ENCODE measurements around the gene GAD2. TPM values are rescaled to one million over a fixed set of nuclear protein-coding genes. Genes with fewer than 3 reads are reported as not detected.

GAD2 gene
- total RNA-seq, 3 donors from 2014 or later (not counting 1 experiment from before 2014, with no cell fraction given) = not detected

GRCh38 chr10:26173837-26174236 lies 42.7 kb upstream of the GAD2 start:
- Histone ChIP-seq H3K36me3 (ENCODE audit: control insufficient read depth, insufficient read depth, low read length) (no peaks in the 10 kb centered on the region), H3K4me3 (ENCODE audit: low read length) (no peak overlapping the region), H3K4me1 (ENCODE audit: control insufficient read depth, insufficient read depth, low read length) (no peaks in the 10 kb centered on the region), H3K27me3 (ENCODE audit: control insufficient read depth, insufficient read depth, low read length) (no peaks in the 10 kb centered on the region), H3K9me3 (ENCODE audit: control insufficient read depth, insufficient read depth, low read length) (no peaks in the 10 kb centered on the region), H3K27ac (ENCODE audit: low read length) (no peak overlapping the region)
- no peaks in the 10 kb centered on the region for H3K36me3 Mint-ChIP-seq
- peaks cover 22 to 40% of the 10 kb centered on the region in 2 donors for H3K27me3 Mint-ChIP-seq (ENCODE audit: low read depth in 2 of 2)
- no peaks in the 10 kb centered on the region for H3K9me3 Mint-ChIP-seq
- H3K4me3 Mint-ChIP-seq = no peak overlapping the region
- TF ChIP-seq, protein P1, sequence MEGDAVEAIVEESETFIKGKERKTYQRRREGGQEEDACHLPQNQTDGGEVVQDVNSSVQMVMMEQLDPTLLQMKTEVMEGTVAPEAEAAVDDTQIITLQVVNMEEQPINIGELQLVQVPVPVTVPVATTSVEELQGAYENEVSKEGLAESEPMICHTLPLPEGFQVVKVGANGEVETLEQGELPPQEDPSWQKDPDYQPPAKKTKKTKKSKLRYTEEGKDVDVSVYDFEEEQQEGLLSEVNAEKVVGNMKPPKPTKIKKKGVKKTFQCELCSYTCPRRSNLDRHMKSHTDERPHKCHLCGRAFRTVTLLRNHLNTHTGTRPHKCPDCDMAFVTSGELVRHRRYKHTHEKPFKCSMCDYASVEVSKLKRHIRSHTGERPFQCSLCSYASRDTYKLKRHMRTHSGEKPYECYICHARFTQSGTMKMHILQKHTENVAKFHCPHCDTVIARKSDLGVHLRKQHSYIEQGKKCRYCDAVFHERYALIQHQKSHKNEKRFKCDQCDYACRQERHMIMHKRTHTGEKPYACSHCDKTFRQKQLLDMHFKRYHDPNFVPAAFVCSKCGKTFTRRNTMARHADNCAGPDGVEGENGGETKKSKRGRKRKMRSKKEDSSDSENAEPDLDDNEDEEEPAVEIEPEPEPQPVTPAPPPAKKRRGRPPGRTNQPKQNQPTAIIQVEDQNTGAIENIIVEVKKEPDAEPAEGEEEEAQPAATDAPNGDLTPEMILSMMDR (IDR thresholded peaks at IDR 0.05) = no peak
- intact Hi-C loops (cut with micrococcal nuclease) = no loop called here
- H3K27ac Mint-ChIP-seq = no peak overlapping the region
- 86% methylated on average over 2 of the region's 2 CpGs for WGBS (ENCODE audit: insufficient coverage)
- H3K4me1 Mint-ChIP-seq = no peaks in the 10 kb centered on the region
- no peak for ATAC-seq
- no peak for DNase-seq

GRCh38 chr10:26177341-26177740 lies 39.2 kb upstream of the GAD2 start:
- ATAC-seq = no peak
- H3K27ac ChIP-seq (ENCODE audit: low read length) = no peak overlapping the region
- intact Hi-C loops (cut with micrococcal nuclease) = no loop called here

GRCh38 chr10:26194275-26194674 lies 22.3 kb upstream of the GAD2 start:
- DNase-seq (no peak), ATAC-seq (no peak)
- intact Hi-C loops (cut with micrococcal nuclease) = no loop called here
- H3K27me3 ChIP-seq (ENCODE audit: control insufficient read depth, insufficient read depth, low read length) = no peaks in the 10 kb centered on the region
- H3K27ac ChIP-seq (ENCODE audit: low read length) = no peak overlapping the region
- H3K36me3 Mint-ChIP-seq = no peaks in the 10 kb centered on the region
- TF ChIP-seq, protein P1 (IDR thresholded peaks at IDR 0.05) = no peak
- peaks cover 3 to 16% of the 10 kb centered on the region in 2 donors for H3K27me3 Mint-ChIP-seq (ENCODE audit: low read depth in 2 of 2)
- no peak overlapping the region for H3K4me3 Mint-ChIP-seq
- no peaks in the 10 kb centered on the region for H3K9me3 Mint-ChIP-seq
- 87% methylated on average over 5 of the region's 5 CpGs for WGBS (ENCODE audit: insufficient coverage)
- no peak overlapping the region for H3K27ac Mint-ChIP-seq
- no peaks in the 10 kb centered on the region for H3K36me3 ChIP-seq (ENCODE audit: control insufficient read depth, insufficient read depth, low read length)
- H3K4me3 ChIP-seq (ENCODE audit: low read length) = no peak overlapping the region
- no peaks in the 10 kb centered on the region for H3K4me1 Mint-ChIP-seq
- no peaks in the 10 kb centered on the region for H3K9me3 ChIP-seq (ENCODE audit: control insufficient read depth, insufficient read depth, low read length)
- H3K4me1 ChIP-seq (ENCODE audit: control insufficient read depth, insufficient read depth, low read length) = no peaks in the 10 kb centered on the region

More at GRCh38 chr10:26177341-26177740, 39.2 kb upstream of the GAD2 start:
- DNase-seq = no peak
- Histone ChIP-seq H3K4me3 (ENCODE audit: low read length) (no peak overlapping the region), H3K4me1 (ENCODE audit: control insufficient read depth, insufficient read depth, low read length) (no peaks in the 10 kb centered on the region), H3K9me3 (ENCODE audit: control insufficient read depth, insufficient read depth, low read length) (no peaks in the 10 kb centered on the region), H3K36me3 (ENCODE audit: control insufficient read depth, insufficient read depth, low read length) (no peaks in the 10 kb centered on the region), H3K27me3 (ENCODE audit: control insufficient read depth, insufficient read depth, low read length) (no peaks in the 10 kb centered on the region)
- Mint-ChIP-seq H3K36me3 (no peaks in the 10 kb centered on the region), H3K4me1 (no peaks in the 10 kb centered on the region), H3K27me3 (ENCODE audit: low read depth in 2 of 2) (peaks cover 11 to 21% of the 10 kb centered on the region in 2 donors), H3K9me3 (no peaks in the 10 kb centered on the region), H3K27ac (no peak overlapping the region), H3K4me3 (no peak overlapping the region)
- TF ChIP-seq, protein P1 (IDR thresholded peaks at IDR 0.05) = no peak
- WGBS (ENCODE audit: insufficient coverage) = 83% methylated on average over 4 of the region's 4 CpGs

DNA sequence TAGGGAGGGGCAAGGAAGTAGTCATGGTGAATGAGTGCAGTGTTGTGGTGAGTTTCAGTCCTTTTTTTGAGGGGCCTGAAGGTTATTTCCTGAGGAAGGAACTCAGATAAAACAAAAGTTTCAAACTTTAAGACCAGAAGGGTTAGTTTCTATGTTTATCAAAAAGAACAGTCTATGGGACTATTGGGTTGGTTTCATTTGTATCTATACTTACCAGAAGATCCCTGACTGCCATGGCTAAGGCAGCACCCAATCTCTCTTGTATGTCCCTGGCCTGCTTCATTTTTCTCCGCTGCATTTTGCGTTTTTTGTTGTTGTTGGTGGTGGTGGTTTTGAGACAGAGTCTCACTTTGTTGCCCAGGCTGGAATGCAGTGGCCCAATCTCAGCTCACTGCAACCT lies 19.3 kb upstream of the GAD2 start:
- intact Hi-C loops (cut with micrococcal nuclease) = no loop called here
- ATAC-seq = no peak
- no peak for DNase-seq
- Histone ChIP-seq H3K9me3 (ENCODE audit: control insufficient read depth, insufficient read depth, low read length) (no peaks in the 10 kb centered on the region), H3K4me3 (ENCODE audit: low read length) (no peak overlapping the region), H3K4me1 (ENCODE audit: control insufficient read depth, insufficient read depth, low read length) (no peaks in the 10 kb centered on the region), H3K36me3 (ENCODE audit: control insufficient read depth, insufficient read depth, low read length) (no peaks in the 10 kb centered on the region), H3K27me3 (ENCODE audit: control insufficient read depth, insufficient read depth, low read length) (no peaks in the 10 kb centered on the region), H3K27ac (ENCODE audit: low read length) (no peak overlapping the region)
- WGBS (ENCODE audit: insufficient coverage) = 92% methylated on average over 2 of the region's 2 CpGs
- no peaks in the 10 kb centered on the region for H3K9me3 Mint-ChIP-seq
- H3K36me3 Mint-ChIP-seq = no peaks in the 10 kb centered on the region
- H3K27me3 Mint-ChIP-seq (ENCODE audit: low read depth in 2 of 2) = peaks cover 6 to 9% of the 10 kb centered on the region in 2 donors
- no peak overlapping the region for H3K27ac Mint-ChIP-seq
- no peaks in the 10 kb centered on the region for H3K4me1 Mint-ChIP-seq
- H3K4me3 Mint-ChIP-seq = no peak overlapping the region
- TF ChIP-seq, protein P1 (IDR thresholded peaks at IDR 0.05) = no peak

Data from natural killer cell (primary cell).